Tibial nerve (tissue), 4 donors: ENCODE measurements around the gene OPCML.

Source experiments
- CTCF ChIP-seq, 5 experiments: fragments of 200-600 bp in 3 of 5; fragments of 450-650 bp in 2 of 5; sonication (generic) in 3 of 5; IDR thresholded peaks; one replicate each; pipeline ENCODE4 v1.5.1; 2016 to 2019; ENCODE audit warnings: antibody characterized with exemption in 5 of 5, mild to moderate bottlenecking in 3 of 5, moderate library complexity in 2 of 5
- EP300 ChIP-seq, 2 donors: sonication (generic); formaldehyde crosslinking; IDR thresholded peaks; one replicate each; pipeline ENCODE4 v1.6.1; 2017; ENCODE audit warnings: antibody characterized with exemption in 2 of 2, mild to moderate bottlenecking in 1 of 2

- TF ChIP-seq CTCF (IDR thresholded peaks at IDR 0.05) (no peak), EP300 (IDR thresholded peaks at IDR 0.05) (no peak)
Observed at GRCh38 chr11:133249065-133249464, 283.2 kb downstream of the OPCML start.
